ENCODE data around the gene PJA2.
"Not testable (repeated sequence)": the region's sequence is repeated elsewhere in the genome, so short reads cannot be mapped to it uniquely, and the experiment has no call there.

The PJA2 gene

GRCh38 chr5:109451146-109451545 is 41.4 kb upstream of the PJA2 start:
- TF ChIP-seq, protein P1, sequence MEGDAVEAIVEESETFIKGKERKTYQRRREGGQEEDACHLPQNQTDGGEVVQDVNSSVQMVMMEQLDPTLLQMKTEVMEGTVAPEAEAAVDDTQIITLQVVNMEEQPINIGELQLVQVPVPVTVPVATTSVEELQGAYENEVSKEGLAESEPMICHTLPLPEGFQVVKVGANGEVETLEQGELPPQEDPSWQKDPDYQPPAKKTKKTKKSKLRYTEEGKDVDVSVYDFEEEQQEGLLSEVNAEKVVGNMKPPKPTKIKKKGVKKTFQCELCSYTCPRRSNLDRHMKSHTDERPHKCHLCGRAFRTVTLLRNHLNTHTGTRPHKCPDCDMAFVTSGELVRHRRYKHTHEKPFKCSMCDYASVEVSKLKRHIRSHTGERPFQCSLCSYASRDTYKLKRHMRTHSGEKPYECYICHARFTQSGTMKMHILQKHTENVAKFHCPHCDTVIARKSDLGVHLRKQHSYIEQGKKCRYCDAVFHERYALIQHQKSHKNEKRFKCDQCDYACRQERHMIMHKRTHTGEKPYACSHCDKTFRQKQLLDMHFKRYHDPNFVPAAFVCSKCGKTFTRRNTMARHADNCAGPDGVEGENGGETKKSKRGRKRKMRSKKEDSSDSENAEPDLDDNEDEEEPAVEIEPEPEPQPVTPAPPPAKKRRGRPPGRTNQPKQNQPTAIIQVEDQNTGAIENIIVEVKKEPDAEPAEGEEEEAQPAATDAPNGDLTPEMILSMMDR (IDR thresholded peaks at IDR 0.05; ENCODE audit: low read depth, low read length, missing control alignments), result no peak
- no peak overlapping the region for H3K4me3 ChIP-seq (ENCODE audit: low read depth, low read length)
- H3K27ac ChIP-seq, result no peak overlapping the region
- in situ Hi-C loops (cut with HindIII; ENCODE audit: low pct_ligation_motif_present, low sequenced_read_pairs), result no loop called here
- no peaks in the 10 kb centered on the region for H3K27me3 ChIP-seq (replicated peaks)
- no peak for DNase-seq
- H3K36me3 ChIP-seq (replicated peaks), result no peaks in the 10 kb centered on the region

- Histone ChIP-seq H3K36me3 (replicated peaks) (no peaks in the 10 kb centered on the region), H3K27me3 (replicated peaks) (no peaks in the 10 kb centered on the region), H3K4me3 (ENCODE audit: low read depth, low read length) (no peak overlapping the region), H3K27ac (no peak overlapping the region)
- no peak for DNase-seq
- in situ Hi-C loops (cut with HindIII; ENCODE audit: low pct_ligation_motif_present, low sequenced_read_pairs), result no loop called here
- TF ChIP-seq, protein P1 (IDR thresholded peaks at IDR 0.05; ENCODE audit: low read depth, low read length, missing control alignments), result no peak
These were observed 40.5 kb upstream of the PJA2 start for GRCh38 chr5:109450129-109450877.

DNA sequence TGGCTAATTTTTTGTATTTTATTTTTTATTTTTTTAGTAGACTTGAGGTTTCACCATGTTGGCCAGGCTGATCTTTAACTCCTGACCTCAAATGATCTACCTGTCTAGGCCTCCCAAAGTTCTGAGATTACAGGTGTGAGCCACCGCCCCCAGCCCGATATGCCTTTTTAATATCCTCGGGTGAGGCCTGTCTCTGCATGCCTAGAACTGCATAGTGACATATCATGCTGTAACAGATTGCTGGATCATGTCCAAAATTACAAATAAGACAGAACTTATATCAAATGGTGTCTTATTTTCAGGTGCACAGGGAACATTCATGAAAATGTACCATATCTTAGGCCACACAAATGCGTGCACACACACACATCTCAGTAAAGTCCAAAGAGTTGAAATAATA is 39.1 kb upstream of the PJA2 start:
- no peak overlapping the region for H3K4me3 ChIP-seq (ENCODE audit: low read depth, low read length)
- H3K27ac ChIP-seq, result no peak overlapping the region
- in situ Hi-C loops (cut with HindIII; ENCODE audit: low pct_ligation_motif_present, low sequenced_read_pairs), result no loop called here
- H3K36me3 ChIP-seq (replicated peaks), result no peaks in the 10 kb centered on the region
- TF ChIP-seq, protein P1 (IDR thresholded peaks at IDR 0.05; ENCODE audit: low read depth, low read length, missing control alignments), result no peak
- no peaks in the 10 kb centered on the region for H3K27me3 ChIP-seq (replicated peaks)
- no peak for DNase-seq

GRCh38 chr5:109439590-109439989 is 29.8 kb upstream of the PJA2 start:
- H3K36me3 ChIP-seq (replicated peaks), result no peaks in the 10 kb centered on the region
- H3K27ac ChIP-seq, result no peak overlapping the region
- TF ChIP-seq, protein P1 (IDR thresholded peaks at IDR 0.05; ENCODE audit: low read depth, low read length, missing control alignments), result no peak
- DNase-seq, result no peak
- no peak overlapping the region for H3K4me3 ChIP-seq (ENCODE audit: low read depth, low read length)
- no peaks in the 10 kb centered on the region for H3K27me3 ChIP-seq (replicated peaks)
- in situ Hi-C loops (cut with HindIII; ENCODE audit: low pct_ligation_motif_present, low sequenced_read_pairs), result no loop called here

GRCh38 chr5:109426075-109426474 is 16.3 kb upstream of the PJA2 start:
- Histone ChIP-seq H3K27ac (no peak overlapping the region), H3K36me3 (replicated peaks) (no peaks in the 10 kb centered on the region), H3K4me3 (ENCODE audit: low read depth, low read length) (no peak overlapping the region), H3K27me3 (replicated peaks) (no peaks in the 10 kb centered on the region)
- DNase-seq, result no peak
- TF ChIP-seq, protein P1 (IDR thresholded peaks at IDR 0.05; ENCODE audit: low read depth, low read length, missing control alignments), result no peak
- in situ Hi-C loops (cut with HindIII; ENCODE audit: low pct_ligation_motif_present, low sequenced_read_pairs), result no loop called here

GRCh38 chr5:109425521-109425920 is 15.7 kb upstream of the PJA2 start:
- H3K27ac ChIP-seq; H3K36me3 ChIP-seq (replicated peaks); DNase-seq; in situ Hi-C loops (cut with HindIII; ENCODE audit: low pct_ligation_motif_present, low sequenced_read_pairs); H3K27me3 ChIP-seq (replicated peaks); H3K4me3 ChIP-seq (ENCODE audit: low read depth, low read length): not testable (repeated sequence)
